ENCODE data around the gene ALAS1. TPM values are rescaled to one million over a fixed set of nuclear protein-coding genes. Genes with fewer than 3 reads are reported as not detected.
A peak's percentile ranks its signal among the peaks of the same experiment; 100 is the strongest.

Gene ALAS1
- total RNA-seq, 2 donors from 2014 or later = 90.6 to 103 TPM

GRCh38 chr3:52153389-52154096, 44.4 kb upstream of the ALAS1 start:
- H3K4me1 ChIP-seq = peaks cover 14% of the 10 kb centered on the region
- peak overlapping the region; percentile 67 for H3K4me3 ChIP-seq
- intact Hi-C loops (cut with DNase I) = loop anchor here (10.0 kb wide), 1 partner anchor 61 kb away; no protein-coding TSS in a partner anchor
- DNase-seq = peak; percentile 86
- H3K27me3 ChIP-seq = no peaks in the 10 kb centered on the region
- H3K27ac ChIP-seq = peak overlapping the region; percentile 81
- no peaks in the 10 kb centered on the region for H3K36me3 ChIP-seq
- no peak for TF ChIP-seq CTCF (IDR thresholded peaks at IDR 0.05)
- peak overlapping the region; percentile 47 to 60 for H3K9ac ChIP-seq (ENCODE audit: low read depth in 2 of 2, low read length in 2 of 2)
- no peaks in the 10 kb centered on the region for H3K9me3 ChIP-seq

GRCh38 chr3:52154135-52155094, 43.5 kb upstream of the ALAS1 start, which contains the start of gene POC1A:
Gene POC1A, minus strand, starts transcription at chr3:52154423. Its CDS starts 51 bp downstream, at chr3:52154372.
- Histone ChIP-seq H3K4me1 (peaks cover 14% of the 10 kb centered on the region), H3K27ac (peak within 1 kb of the TSS; percentile 81), H3K9me3 (no peaks in the 10 kb centered on the region), H3K36me3 (no peaks in the 10 kb centered on the region), H3K27me3 (no peaks in the 10 kb centered on the region), H3K9ac (ENCODE audit: low read depth in 2 of 2, low read length in 2 of 2) (peak within 1 kb of the TSS; percentile 47 to 60), H3K4me3 (peak within 1 kb of the TSS; percentile 67)
- intact Hi-C loops (cut with DNase I) = loop anchor here (5.0 to 10.0 kb wide), 2 partner anchors 38 to 60 kb away; no protein-coding TSS in a partner anchor
- peak; percentile 97 for DNase-seq
- TF ChIP-seq CTCF (IDR thresholded peaks at IDR 0.05) = no peak

DNA sequence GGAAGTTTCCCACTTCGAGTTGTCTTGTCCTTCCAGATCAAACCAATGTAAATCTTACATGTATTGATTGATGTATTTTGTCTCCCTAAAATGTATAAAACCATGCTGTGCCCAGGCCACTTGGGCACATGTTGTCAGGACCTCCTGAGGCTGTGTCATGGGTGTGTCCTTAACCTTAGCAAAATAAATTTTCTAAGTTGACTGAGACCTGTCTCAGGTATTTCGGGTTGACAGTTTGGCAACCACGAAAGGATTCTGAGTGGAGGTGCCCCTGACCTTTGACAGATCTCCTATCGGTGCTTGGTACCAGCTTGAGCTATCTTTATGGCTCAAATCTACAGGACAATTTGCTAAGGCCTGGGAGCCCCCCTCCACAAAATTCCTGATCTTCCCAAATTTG, 42.0 kb upstream of the ALAS1 start:
- no peak for DNase-seq
- H3K9me3 ChIP-seq = no peaks in the 10 kb centered on the region
- no peak for TF ChIP-seq CTCF (IDR thresholded peaks at IDR 0.05)
- H3K4me3 ChIP-seq = no peak overlapping the region
- intact Hi-C loops (cut with DNase I) = loop anchor here (5.0 to 10.0 kb wide), 2 partner anchors 36 to 59 kb away; no protein-coding TSS in a partner anchor
- H3K9ac ChIP-seq (ENCODE audit: low read depth in 2 of 2, low read length in 2 of 2) = no peak overlapping the region
- no peaks in the 10 kb centered on the region for H3K36me3 ChIP-seq
- peaks cover 14% of the 10 kb centered on the region for H3K4me1 ChIP-seq
- no peak overlapping the region for H3K27ac ChIP-seq
- no peaks in the 10 kb centered on the region for H3K27me3 ChIP-seq

- intact Hi-C loops (cut with DNase I) = loop anchor here (5.0 to 10.0 kb wide), 2 partner anchors 33 to 55 kb away; no protein-coding TSS in a partner anchor
- TF ChIP-seq CTCF (IDR thresholded peaks at IDR 0.05) = no peak
- Histone ChIP-seq H3K9me3 (no peaks in the 10 kb centered on the region), H3K9ac (ENCODE audit: low read depth in 2 of 2, low read length in 2 of 2) (no peak overlapping the region), H3K36me3 (no peaks in the 10 kb centered on the region), H3K4me1 (peaks cover 4% of the 10 kb centered on the region), H3K4me3 (no peak overlapping the region), H3K27ac (no peak overlapping the region), H3K27me3 (no peaks in the 10 kb centered on the region)
- DNase-seq = no peak
Measured at GRCh38 chr3:52159503-52159902, 38.5 kb upstream of the ALAS1 start.

DNA sequence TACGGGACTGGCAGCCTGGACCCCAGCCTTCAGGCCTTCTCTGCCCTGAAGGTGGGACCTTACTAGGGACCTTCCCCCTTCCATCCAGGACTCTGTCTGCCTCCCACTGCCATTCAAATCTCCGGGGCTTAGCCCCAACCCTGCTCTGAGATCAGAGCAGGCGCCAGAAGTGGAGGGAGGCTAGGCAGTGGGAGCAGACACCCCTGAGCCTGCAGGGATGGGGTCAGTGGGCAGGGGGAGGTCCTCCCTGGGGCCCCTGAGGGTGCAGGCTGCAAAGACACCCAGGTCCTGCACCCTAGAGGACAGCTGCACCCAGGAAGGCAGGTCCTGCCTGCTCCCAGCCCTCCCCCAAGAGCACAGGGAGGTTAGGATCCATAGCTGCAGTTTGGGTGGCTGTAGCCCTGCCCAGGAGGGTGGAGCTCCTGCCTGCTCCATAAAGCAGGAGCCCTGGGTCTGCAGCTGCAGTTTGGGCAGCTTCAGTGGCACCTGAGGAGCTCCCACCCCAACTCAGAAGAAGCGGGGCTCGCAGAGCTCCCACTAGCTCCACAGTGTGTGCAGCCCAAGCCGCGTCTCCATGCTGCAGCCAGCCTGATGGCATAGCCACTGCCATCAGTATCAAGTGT, 35.6 kb upstream of the ALAS1 start:
- no peaks in the 10 kb centered on the region for H3K27me3 ChIP-seq
- H3K4me3 ChIP-seq = no peak overlapping the region
- H3K4me1 ChIP-seq = no peaks in the 10 kb centered on the region
- intact Hi-C loops (cut with DNase I) = no loop called here
- no peaks in the 10 kb centered on the region for H3K9me3 ChIP-seq
- H3K9ac ChIP-seq (ENCODE audit: low read depth in 2 of 2, low read length in 2 of 2) = no peak overlapping the region
- no peaks in the 10 kb centered on the region for H3K36me3 ChIP-seq
- no peak for DNase-seq
- H3K27ac ChIP-seq = no peak overlapping the region
- TF ChIP-seq CTCF (IDR thresholded peaks at IDR 0.05) = no peak

All from colonic mucosa (tissue), 4 donors.